ENCODE data around the gene SFRP2.

GRCh38 chr4:153781280-153781679, 7.6 kb downstream of the SFRP2 start:
- no peak for TF ChIP-seq CTCF (IDR thresholded peaks at IDR 0.05)
- no peak for TF ChIP-seq POLR2A (IDR thresholded peaks at IDR 0.05)
